Measurements from ENCODE around the gene PIGU.
A peak's percentile ranks its signal among the peaks of the same experiment; 100 is the strongest.

The PIGU gene

DNA sequence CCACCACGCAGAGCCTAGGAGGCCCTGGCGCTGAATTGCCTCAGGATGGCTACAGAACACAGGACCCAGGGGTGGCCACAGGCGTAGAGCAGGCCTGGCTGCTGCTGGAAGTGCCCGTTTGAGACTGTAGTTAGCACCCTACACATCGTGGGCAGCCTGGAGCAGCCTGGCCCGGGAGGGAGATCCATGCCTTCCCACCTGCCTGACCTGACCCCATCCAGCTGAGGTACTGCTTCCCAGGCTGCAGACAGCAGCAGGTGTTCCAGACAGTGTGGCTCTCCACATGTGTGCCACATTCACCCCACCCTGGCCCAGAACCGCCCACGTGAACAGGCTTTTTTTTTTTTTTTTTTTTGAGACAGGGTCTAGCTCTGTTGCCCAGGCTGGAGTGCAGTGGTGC is 139.2 kb downstream of the PIGU start:
- DNase-seq: no peak
- Mint-ChIP-seq H3K9me3 (no peaks in the 10 kb centered on the region), H3K27me3 (ENCODE audit: low read depth, poor library complexity) (no peaks in the 10 kb centered on the region), H3K4me1 (no peaks in the 10 kb centered on the region), H3K36me3 (ENCODE audit: low read depth) (peaks cover 54% of the 10 kb centered on the region), H3K27ac (no peak overlapping the region), H3K4me3 (no peak overlapping the region)
- TF ChIP-seq, protein P1, sequence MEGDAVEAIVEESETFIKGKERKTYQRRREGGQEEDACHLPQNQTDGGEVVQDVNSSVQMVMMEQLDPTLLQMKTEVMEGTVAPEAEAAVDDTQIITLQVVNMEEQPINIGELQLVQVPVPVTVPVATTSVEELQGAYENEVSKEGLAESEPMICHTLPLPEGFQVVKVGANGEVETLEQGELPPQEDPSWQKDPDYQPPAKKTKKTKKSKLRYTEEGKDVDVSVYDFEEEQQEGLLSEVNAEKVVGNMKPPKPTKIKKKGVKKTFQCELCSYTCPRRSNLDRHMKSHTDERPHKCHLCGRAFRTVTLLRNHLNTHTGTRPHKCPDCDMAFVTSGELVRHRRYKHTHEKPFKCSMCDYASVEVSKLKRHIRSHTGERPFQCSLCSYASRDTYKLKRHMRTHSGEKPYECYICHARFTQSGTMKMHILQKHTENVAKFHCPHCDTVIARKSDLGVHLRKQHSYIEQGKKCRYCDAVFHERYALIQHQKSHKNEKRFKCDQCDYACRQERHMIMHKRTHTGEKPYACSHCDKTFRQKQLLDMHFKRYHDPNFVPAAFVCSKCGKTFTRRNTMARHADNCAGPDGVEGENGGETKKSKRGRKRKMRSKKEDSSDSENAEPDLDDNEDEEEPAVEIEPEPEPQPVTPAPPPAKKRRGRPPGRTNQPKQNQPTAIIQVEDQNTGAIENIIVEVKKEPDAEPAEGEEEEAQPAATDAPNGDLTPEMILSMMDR (IDR thresholded peaks at IDR 0.05): no peak

DNA sequence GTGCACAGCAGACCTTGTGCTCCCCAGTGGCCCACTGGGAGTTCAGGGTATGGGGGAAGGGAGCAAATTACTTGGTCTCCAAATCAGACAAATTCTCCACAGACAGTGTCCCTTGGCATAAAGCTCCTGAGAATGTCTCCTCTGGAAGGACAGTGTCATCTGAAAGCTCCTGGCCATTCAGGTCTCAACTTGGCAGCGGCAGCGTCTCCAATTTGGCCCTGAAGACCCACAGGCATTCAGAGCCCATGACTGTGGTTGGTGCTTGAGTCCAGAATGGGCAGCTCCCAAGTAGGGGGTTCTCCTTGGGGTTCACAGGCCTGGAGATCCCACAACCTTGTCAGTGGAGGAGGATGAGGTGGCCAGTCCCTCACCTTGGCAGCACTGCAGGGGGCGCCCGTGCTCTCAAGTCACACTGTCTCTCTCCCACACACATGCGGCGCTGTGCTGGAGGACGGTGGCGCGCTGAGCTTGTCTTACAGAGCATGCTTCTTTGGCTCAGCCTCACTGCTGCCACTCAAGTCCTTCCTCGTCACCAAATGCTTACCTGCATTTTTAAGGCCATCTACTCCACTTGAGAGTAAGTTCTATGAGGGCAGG is 140.0 kb downstream of the PIGU start:
- no peaks in the 10 kb centered on the region for H3K27me3 Mint-ChIP-seq (ENCODE audit: low read depth, poor library complexity)
- TF ChIP-seq, protein P1 (IDR thresholded peaks at IDR 0.05): peak; percentile 31
- H3K4me1 Mint-ChIP-seq: no peaks in the 10 kb centered on the region
- DNase-seq: peak; percentile 59
- H3K9me3 Mint-ChIP-seq: no peaks in the 10 kb centered on the region
- peaks cover 54% of the 10 kb centered on the region for H3K36me3 Mint-ChIP-seq (ENCODE audit: low read depth)
- no peak overlapping the region for H3K27ac Mint-ChIP-seq
- H3K4me3 Mint-ChIP-seq: no peak overlapping the region

DNA sequence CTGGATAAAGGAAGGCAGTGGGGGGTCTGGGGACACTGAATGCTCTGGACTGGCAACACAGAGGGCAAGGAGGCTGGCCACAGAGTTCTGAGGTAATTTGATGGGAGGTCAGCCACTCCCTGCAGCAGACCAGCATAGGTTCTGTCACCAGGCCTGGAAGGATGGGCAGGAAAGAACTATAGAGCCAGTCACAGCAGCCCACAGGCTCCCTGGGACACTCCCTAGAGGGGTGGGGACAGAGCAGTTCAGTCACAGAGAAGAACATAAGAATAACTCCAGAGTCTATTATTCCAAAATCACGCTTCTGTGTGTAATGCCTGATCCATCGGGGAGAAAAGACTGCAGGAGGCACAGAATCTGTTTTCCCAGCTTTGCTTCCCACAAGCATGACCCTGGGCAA is 141.0 kb downstream of the PIGU start:
- no peak for DNase-seq
- peaks cover 53% of the 10 kb centered on the region for H3K36me3 Mint-ChIP-seq (ENCODE audit: low read depth)
- H3K27me3 Mint-ChIP-seq (ENCODE audit: low read depth, poor library complexity): no peaks in the 10 kb centered on the region
- H3K9me3 Mint-ChIP-seq: no peaks in the 10 kb centered on the region
- peaks cover 5% of the 10 kb centered on the region for H3K4me1 Mint-ChIP-seq
- peak overlapping the region; percentile 92 for H3K27ac Mint-ChIP-seq
- TF ChIP-seq, protein P1 (IDR thresholded peaks at IDR 0.05): no peak
- H3K4me3 Mint-ChIP-seq: no peak overlapping the region

DNA sequence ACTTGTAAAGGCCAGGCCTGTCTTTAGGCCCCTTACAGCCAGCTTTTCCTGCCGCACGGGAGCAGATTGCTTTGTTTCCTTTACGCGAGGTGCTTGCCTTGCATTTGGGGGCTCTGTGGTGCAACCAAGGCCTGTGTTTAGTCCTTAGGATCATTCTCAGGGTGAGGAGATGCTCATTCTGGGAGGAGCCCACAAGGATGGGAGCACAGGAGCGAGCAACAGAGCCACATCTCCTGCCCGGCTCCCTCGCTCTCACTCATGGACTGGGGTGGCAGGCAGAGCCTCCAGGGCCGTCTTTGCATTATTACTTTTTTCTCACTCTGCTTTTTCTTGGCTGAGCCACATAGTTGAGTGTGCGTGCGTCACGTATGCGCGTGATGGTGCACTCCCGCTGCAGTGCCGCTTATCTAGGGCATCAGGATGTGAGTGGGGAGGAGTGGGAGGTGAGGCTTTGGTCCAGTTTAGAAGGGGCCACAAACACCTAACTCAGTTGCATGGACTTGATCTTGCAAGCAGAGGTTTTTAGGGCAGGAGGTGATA is 141.5 kb downstream of the PIGU start:
- no peak for DNase-seq
- no peaks in the 10 kb centered on the region for H3K9me3 Mint-ChIP-seq
- no peak overlapping the region for H3K4me3 Mint-ChIP-seq
- peaks cover 5% of the 10 kb centered on the region for H3K4me1 Mint-ChIP-seq
- H3K36me3 Mint-ChIP-seq (ENCODE audit: low read depth): peaks cover 53% of the 10 kb centered on the region
- TF ChIP-seq, protein P1 (IDR thresholded peaks at IDR 0.05): no peak
- peak overlapping the region; percentile 92 for H3K27ac Mint-ChIP-seq
- no peaks in the 10 kb centered on the region for H3K27me3 Mint-ChIP-seq (ENCODE audit: low read depth, poor library complexity)

DNA sequence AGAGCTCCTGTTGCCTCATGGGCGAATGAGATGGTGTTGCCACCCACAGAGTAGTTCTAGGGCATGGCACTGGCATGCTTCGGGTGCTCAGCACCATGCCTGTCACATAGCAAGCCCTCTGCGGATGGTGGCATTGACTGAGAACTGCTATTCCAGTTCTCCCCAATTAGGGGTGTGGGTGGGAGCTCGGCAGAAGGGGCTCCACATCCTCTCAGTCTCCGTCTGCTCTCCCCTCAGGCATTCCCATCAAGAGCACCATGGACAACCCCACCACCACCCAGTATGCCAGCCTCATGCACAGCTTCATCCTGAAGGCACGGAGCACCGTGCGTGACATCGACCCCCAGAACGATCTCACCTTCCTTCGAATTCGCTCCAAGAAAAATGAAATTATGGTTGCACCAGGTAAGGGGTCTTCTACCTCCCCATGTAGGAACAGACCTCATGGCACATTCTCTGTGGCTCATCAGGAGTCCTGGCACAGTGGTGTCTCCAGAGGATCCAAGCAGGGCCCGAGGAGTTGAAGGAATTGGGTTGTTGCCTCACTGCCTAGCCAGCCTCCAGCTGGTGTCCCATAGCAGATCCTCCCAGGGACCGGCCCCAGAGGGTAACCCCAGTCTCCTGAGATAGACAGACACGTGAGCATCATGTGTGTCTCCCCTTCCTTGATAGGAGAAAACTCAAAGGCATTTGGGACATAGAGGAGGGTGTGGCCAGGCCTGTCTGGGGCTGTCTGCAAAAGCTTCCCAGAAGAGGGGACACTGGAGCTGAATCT is 142.3 kb downstream of the PIGU start:
- Mint-ChIP-seq H3K4me3 (no peak overlapping the region), H3K4me1 (peaks cover 5% of the 10 kb centered on the region), H3K9me3 (no peaks in the 10 kb centered on the region), H3K36me3 (ENCODE audit: low read depth) (peaks cover 54% of the 10 kb centered on the region), H3K27me3 (ENCODE audit: low read depth, poor library complexity) (no peaks in the 10 kb centered on the region), H3K27ac (peak overlapping the region; percentile 54)
- DNase-seq: no peak
- TF ChIP-seq, protein P1 (IDR thresholded peaks at IDR 0.05): no peak
